AG04449 (cell line): Measurements from ENCODE around the gene DNAJB4.

Source experiments
- CTCF ChIA-PET: fragments of 350-600 bp; formaldehyde crosslinking; extraction: SDS; loops from one replicate; lab custom pipeline; 2021; ENCODE audit warnings: antibody characterized with exemption; lab: Yijun Ruan, JAX
- POLR2A ChIA-PET: fragments of 400-600, 350-600 bp; formaldehyde crosslinking; extraction: SDS; loops from one replicate; lab custom pipeline; 2020; ENCODE audit warnings: antibody characterized with exemption, inconsistent platforms; lab: Yijun Ruan, JAX
- DNase-seq: peaks from one replicate; pipeline ENCODE4 v3.0.0-alpha.2; 2010; ENCODE audit warnings: low read depth, low spot score
- H3K4me3 ChIP-seq: 2 replicates; pipeline ENCODE4 v1.5.1; 2011; ENCODE audit warnings: low read depth, mild to moderate bottlenecking, control low read depth, low read length
- TF ChIP-seq, protein P1 (sequence below): IDR thresholded peaks from one replicate; pipeline ENCODE4 v1.5.1; 2011; ENCODE audit warnings: mild to moderate bottlenecking, moderate library complexity, low read length, control low read depth, inconsistent platforms; ENCODE audit not compliant: insufficient read depth; ENCODE audit errors: missing control alignments

The DNAJB4 gene

DNA sequence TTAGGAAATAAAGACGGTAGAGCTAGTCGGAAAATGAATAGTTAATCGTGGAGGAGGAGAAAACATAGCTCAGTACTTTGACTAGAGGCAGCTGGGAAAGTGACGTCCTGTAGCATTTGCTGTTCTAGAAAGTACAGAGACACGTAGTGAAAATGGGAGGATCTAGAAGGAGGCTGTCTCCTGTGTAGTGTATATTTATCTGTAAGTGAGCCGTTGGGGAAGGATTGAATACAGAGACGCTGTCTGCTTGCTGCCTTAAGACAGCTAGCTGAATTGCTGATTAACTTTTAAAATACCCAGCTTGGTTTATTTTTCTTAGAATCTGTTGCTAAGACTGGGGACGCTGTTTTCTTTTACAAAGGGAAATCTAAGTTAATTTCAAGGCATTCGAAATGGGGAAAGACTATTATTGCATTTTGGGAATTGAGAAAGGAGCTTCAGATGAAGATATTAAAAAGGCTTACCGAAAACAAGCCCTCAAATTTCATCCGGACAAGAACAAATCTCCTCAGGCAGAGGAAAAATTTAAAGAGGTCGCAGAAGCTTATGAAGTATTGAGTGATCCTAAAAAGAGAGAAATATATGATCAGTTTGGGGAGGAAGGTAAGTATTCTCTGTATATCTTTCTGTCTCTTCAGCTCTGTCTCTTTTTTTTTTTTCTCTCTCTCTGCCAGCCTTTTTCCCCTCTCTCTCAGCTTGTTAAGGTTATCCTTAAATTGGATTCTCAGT is at the start of gene DNAJB4:
Gene DNAJB4, plus strand, starts transcription at position 221 of the 729 bp plus-strand sequence. Its CDS starts 172 bp downstream, at position 393.
- POLR2A ChIA-PET, result interaction anchor here (0.6 to 4.6 kb wide), 17 partner anchors 9 to 500 kb away, joined by 3 to 60 read pairs (median 4); partner anchors contain the start of genes FUBP1, MIGA1 and NEXN
- CTCF ChIA-PET, result interaction anchor here (0.8 to 5.5 kb wide), 10 partner anchors 8 to 322 kb away, joined by 3 to 59 read pairs (median 4); partner anchors contain the start of gene FUBP1
- TF ChIP-seq, protein P1, sequence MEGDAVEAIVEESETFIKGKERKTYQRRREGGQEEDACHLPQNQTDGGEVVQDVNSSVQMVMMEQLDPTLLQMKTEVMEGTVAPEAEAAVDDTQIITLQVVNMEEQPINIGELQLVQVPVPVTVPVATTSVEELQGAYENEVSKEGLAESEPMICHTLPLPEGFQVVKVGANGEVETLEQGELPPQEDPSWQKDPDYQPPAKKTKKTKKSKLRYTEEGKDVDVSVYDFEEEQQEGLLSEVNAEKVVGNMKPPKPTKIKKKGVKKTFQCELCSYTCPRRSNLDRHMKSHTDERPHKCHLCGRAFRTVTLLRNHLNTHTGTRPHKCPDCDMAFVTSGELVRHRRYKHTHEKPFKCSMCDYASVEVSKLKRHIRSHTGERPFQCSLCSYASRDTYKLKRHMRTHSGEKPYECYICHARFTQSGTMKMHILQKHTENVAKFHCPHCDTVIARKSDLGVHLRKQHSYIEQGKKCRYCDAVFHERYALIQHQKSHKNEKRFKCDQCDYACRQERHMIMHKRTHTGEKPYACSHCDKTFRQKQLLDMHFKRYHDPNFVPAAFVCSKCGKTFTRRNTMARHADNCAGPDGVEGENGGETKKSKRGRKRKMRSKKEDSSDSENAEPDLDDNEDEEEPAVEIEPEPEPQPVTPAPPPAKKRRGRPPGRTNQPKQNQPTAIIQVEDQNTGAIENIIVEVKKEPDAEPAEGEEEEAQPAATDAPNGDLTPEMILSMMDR, result no peak
- peak within 1 kb of the TSS; percentile 61 for H3K4me3 ChIP-seq
- DNase-seq, result peak; percentile 92

DNA sequence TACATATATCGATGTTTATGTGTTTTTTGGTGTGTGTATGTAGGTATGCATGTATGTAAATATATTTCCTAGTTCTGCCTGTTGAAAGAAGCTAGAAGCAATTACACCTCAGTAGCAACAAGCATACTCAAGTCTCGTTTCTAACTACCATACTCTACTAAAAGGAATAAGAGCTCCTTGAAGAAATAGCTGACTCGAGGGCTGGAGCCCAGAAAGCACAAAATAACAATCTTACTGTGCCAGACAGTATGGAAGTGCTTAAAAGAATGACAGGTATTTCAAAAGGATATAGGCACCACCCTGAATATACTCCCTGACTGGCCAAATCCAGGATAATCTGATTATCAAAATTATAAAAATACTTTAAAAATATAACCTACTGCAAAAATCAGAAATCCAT is 49.0 kb upstream of the DNAJB4 start:
- no peak for DNase-seq
- TF ChIP-seq, protein P1, result no peak
- POLR2A ChIA-PET, result no interaction called here
- CTCF ChIA-PET, result interaction anchor here (0.8 to 3.2 kb wide), 2 partner anchors 10 to 159 kb away, joined by 3 to 18 read pairs; no protein-coding TSS in a partner anchor
- H3K4me3 ChIP-seq, result no peak overlapping the region

DNA sequence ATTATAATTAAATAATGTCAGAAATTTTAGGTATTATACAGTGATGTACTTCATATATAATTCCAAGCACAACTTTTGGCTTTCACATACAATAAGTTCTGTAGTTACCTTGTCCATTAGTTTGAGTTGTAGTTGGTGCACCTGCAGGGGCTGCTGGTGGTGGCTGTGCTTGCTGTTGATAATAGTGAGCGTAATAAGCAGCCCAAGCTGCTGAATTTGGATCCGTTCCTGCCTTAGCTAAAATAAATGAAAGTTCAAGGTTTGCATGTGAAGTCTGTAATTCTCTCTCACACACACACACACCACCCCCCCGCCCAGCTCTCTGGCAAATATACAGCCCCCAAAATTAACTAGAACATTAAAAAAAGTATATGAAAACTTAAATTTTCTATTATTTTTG is 48.3 kb upstream of the DNAJB4 start:
- DNase-seq, result no peak
- ChIA-PET POLR2A (no interaction called here), CTCF (interaction anchor here (0.7 to 3.2 kb wide), 5 partner anchors 10 to 158 kb away, joined by 3 to 18 read pairs (median 4); partner anchors contain the start of gene FUBP1)
- no peak overlapping the region for H3K4me3 ChIP-seq
- TF ChIP-seq, protein P1, result no peak

DNA sequence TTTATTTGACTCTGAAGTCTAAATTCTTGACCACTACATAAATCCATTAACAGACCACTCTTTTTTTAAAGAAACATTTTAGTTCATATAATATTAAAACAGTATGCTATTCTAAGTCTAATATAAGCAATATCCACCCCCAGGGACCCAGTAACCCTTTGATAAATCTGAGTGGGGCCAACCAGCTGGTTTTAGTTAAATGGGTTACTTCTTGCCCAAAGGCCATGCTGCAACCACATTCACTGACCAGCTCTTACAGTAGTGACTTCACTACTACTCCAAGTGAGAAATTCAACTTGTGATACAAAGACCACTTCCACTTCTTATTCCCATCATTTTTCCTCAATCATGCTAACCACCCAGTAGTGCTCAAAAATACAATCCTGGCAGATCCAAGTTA is 46.3 kb upstream of the DNAJB4 start:
- no peak overlapping the region for H3K4me3 ChIP-seq
- DNase-seq, result no peak
- ChIA-PET CTCF (interaction anchor here (3.2 kb wide), 1 partner anchor 156 kb away, joined by 18 read pairs; no protein-coding TSS in a partner anchor), POLR2A (no interaction called here)
- TF ChIP-seq, protein P1, result no peak

DNA sequence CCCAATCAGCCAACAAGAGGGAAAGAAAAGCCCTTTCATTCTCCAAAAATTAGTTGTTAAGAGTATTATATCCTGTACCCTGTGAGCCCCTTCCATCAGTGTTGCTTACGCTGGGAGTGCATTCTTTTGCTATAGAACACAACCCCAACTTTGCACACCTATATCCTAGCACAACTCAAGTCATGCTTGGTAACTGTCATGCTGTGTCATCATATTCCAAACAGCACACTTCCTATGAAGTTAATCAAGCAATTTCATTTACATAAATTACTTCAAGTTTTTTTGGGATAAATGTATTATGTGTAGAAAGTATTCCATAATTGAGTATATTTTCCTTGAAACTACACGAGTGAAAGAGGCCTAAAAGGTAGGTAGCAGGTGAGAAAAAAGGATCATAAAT is 45.9 kb upstream of the DNAJB4 start:
- ChIA-PET CTCF (no interaction called here), POLR2A (no interaction called here)
- TF ChIP-seq, protein P1, result no peak
- no peak overlapping the region for H3K4me3 ChIP-seq
- DNase-seq, result no peak

DNA sequence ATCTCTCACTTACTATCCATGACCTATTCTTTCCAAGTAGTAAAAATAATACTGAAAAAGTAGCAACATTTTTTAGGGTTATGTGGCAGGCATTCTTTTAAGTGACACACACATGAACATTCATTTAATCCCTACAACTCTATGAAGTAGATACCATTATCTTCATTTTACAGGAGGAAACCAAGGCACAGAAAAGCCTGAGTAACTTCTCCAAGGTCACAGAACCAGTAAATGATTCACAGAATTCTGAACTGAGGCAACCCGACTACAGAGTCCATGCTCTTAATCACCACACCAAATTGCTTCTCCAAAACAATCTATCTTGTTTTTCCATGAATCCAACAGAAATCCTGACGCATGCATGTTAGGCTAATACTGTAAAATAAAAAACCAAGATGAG is 43.3 kb upstream of the DNAJB4 start:
- H3K4me3 ChIP-seq, result no peak overlapping the region
- CTCF ChIA-PET, result no interaction called here
- POLR2A ChIA-PET, result no interaction called here
- no peak for DNase-seq
- TF ChIP-seq, protein P1, result no peak
